CD14-positive monocyte (primary cell): ENCODE measurements around the gene NSD2. TPM values are rescaled to one million over a fixed set of nuclear protein-coding genes. Genes with fewer than 3 reads are reported as not detected.

ENCODE experiments used
- DNase-seq, 3 donors: peaks; one replicate each; pipeline ENCODE4 v3.0.0-alpha.2; 2011 to 2022
- H2AFZ ChIP-seq: 2 replicates; pipeline ENCODE4 v1.6.0; 2012; ENCODE audit warnings: mild to moderate bottlenecking, low read depth, low read length, inconsistent platforms; ENCODE audit not compliant: insufficient read depth, poor library complexity, severe bottlenecking
- H3K27ac ChIP-seq, 2 donors: 1 replicate in 1 of 2; 2 replicates in 1 of 2; pipeline ENCODE4 v1.5.1; 2012 to 2013; ENCODE audit warnings: low read length in 2 of 2, control low read depth in 1 of 2, inconsistent platforms in 1 of 2, low read depth in 1 of 2, mild to moderate bottlenecking in 1 of 2
- H3K27me3 ChIP-seq, 2 donors: one replicate each; pipeline versions ENCODE4 v1.6.0 to v1.6.1; 2011 to 2013; ENCODE audit warnings: low read length in 2 of 2; ENCODE audit not compliant: control insufficient read depth in 2 of 2, insufficient read depth in 2 of 2
- H3K36me3 ChIP-seq, 2 donors: replicated peaks in 1 of 2; 1 replicate in 1 of 2; 2 replicates in 1 of 2; pipeline versions ENCODE4 v1.5.1 to v1.6.1; 2012 to 2013; ENCODE audit warnings: low read length in 2 of 2, control low read depth in 1 of 2, inconsistent platforms in 1 of 2, mild to moderate bottlenecking in 1 of 2; ENCODE audit not compliant: insufficient read depth in 2 of 2, control insufficient read depth in 1 of 2
- H3K4me1 ChIP-seq, 2 donors: 1 replicate in 1 of 2; 2 replicates in 1 of 2; pipeline versions ENCODE4 v1.5.1 to v1.6.1; 2012 to 2013; ENCODE audit warnings: low read length in 2 of 2, control low read depth in 1 of 2, inconsistent platforms in 1 of 2, mild to moderate bottlenecking in 1 of 2, moderate library complexity in 1 of 2; ENCODE audit not compliant: insufficient read depth in 2 of 2, control insufficient read depth in 1 of 2
- H3K4me2 ChIP-seq: replicated peaks from 2 replicates; pipeline ENCODE3; 2012; ENCODE audit warnings: low read length, moderate library complexity, mild to moderate bottlenecking; ENCODE audit not compliant: poor library complexity, severe bottlenecking; ENCODE audit errors: extremely low read depth
- H3K4me3 ChIP-seq, 3 experiments: fragments of 200-600 bp in 1 of 3; sonication (generic) in 1 of 3; replicated peaks in 1 of 3; 1 replicate in 2 of 3; 2 replicates in 1 of 3; pipeline ENCODE4 v1.5.1; 2011 to 2013; ENCODE audit warnings: low read length in 3 of 3, mild to moderate bottlenecking in 3 of 3, control low read depth in 2 of 3, low read depth in 2 of 3, inconsistent platforms in 1 of 3, moderate library complexity in 1 of 3
- H3K79me2 ChIP-seq: 2 replicates; pipeline ENCODE4 v1.6.0; 2012; ENCODE audit warnings: mild to moderate bottlenecking, control low read depth, inconsistent platforms, low read length, moderate library complexity; ENCODE audit not compliant: insufficient read depth
- H3K9ac ChIP-seq: 2 replicates; pipeline ENCODE4 v1.6.0; 2017; ENCODE audit warnings: low read length, mild to moderate bottlenecking; ENCODE audit not compliant: insufficient read depth, poor library complexity, severe bottlenecking
- H3K9me3 ChIP-seq, 2 donors: replicated peaks in 1 of 2; 1 replicate in 1 of 2; 2 replicates in 1 of 2; pipeline versions ENCODE4 v1.5.1 to v1.6.1; 2012 to 2013; ENCODE audit warnings: low read length in 2 of 2, control low read depth in 1 of 2; ENCODE audit not compliant: control insufficient read depth in 1 of 2, insufficient read depth in 1 of 2
- H4K20me1 ChIP-seq: 2 replicates; pipeline ENCODE4 v1.6.0; 2012; ENCODE audit warnings: mild to moderate bottlenecking, low read length, control low read depth, moderate library complexity; ENCODE audit not compliant: insufficient read depth
- H3K27ac Mint-ChIP-seq, 7 donors: one replicate each; pipeline ENCODE4 v1.8.0; 2020; ENCODE audit warnings: mild to moderate bottlenecking in 7 of 7, mixed read lengths in 7 of 7, moderate library complexity in 6 of 7, inconsistent platforms in 2 of 7
- H3K27me3 Mint-ChIP-seq, 3 donors: one replicate each; pipeline ENCODE4 v1.8.0; 2021 to 2022; ENCODE audit warnings: low read depth in 3 of 3, mild to moderate bottlenecking in 3 of 3, mixed read lengths in 3 of 3, moderate library complexity in 3 of 3, inconsistent platforms in 1 of 3
- H3K36me3 Mint-ChIP-seq, 2 donors: one replicate each; pipeline ENCODE4 v1.8.0; 2020; ENCODE audit warnings: mixed read lengths in 2 of 2, inconsistent platforms in 1 of 2, mild to moderate bottlenecking in 1 of 2
- H3K4me1 Mint-ChIP-seq: one replicate; pipeline ENCODE4 v1.8.0; 2020; ENCODE audit warnings: mild to moderate bottlenecking, mixed read lengths
- H3K4me3 Mint-ChIP-seq, 2 donors: one replicate each; pipeline ENCODE4 v1.8.0; 2020; ENCODE audit warnings: mild to moderate bottlenecking in 2 of 2, mixed read lengths in 2 of 2, moderate library complexity in 1 of 2
- H3K9me3 Mint-ChIP-seq, 7 donors: one replicate each; pipeline ENCODE4 v1.8.0; 2020 to 2022; ENCODE audit warnings: mixed read lengths in 7 of 7, mild to moderate bottlenecking in 6 of 7, moderate library complexity in 6 of 7, inconsistent platforms in 2 of 7
- WGBS: methylation state at CpG from one replicate; pipeline ENCODE4 v1.1.5; 2013; ENCODE audit warnings: missing lambda C conversion rate; ENCODE audit not compliant: insufficient coverage; 5-methylcytosine and 5-hydroxymethylcytosine counted together
- intact Hi-C, 2 donors: fragments of 100-400 bp; cut with micrococcal nuclease; formaldehyde crosslinking; loops; one replicate each; pipeline versions ENCODE4 v1.15.0 to v1.15.1; 2023
- polyA plus RNA-seq, 3 donors: library from polyadenylated mRNA; depleted of rRNA in 1 of 3; unstranded in 2 of 3; stranded (reverse) in 1 of 3; fragments of 300-500 nt in 2 of 3; fragments of >200 nt in 1 of 3; fragmentation: Illumina TruSeq in 2 of 3; gene quantifications; 1 replicate in 2 of 3; 2 replicates in 1 of 3; pipeline ENCODE4 v1.2.3, GENCODE V29; 2012 to 2021
- TF ChIP-seq, protein P1 (sequence below): fragments of 200-600 bp; IDR thresholded peaks from one replicate; pipeline ENCODE4 v1.8.0; 2022; ENCODE audit warnings: antibody characterized with exemption, mild to moderate bottlenecking

The NSD2 gene
- polyA plus RNA-seq, 3 donors, result 1.9 to 8.7 (median 2.3) TPM

DNA sequence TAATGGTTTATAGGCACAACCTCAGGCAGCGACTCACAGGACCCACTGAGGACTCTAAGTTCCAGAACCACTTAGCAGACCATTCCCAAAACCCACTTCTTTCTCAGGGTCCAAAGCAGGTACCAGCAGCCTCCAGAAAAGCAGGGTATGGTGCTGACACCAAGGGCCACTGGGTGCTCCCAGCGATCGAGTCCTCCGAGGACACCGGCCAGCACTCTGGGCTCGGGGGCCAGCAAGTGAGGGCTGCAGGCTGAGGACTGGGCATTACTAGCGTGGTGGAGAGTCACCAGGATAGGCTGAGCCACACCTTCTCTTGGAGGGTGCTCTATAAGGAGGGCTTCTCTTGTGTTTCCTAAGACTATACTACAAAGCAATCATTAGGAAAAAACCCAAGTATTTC lies 34.5 kb upstream of the NSD2 start:
- no peak overlapping the region for H3K4me2 ChIP-seq
- intact Hi-C loops, result no loop called here
- 100% methylated on average over 5 of the region's 7 CpGs for WGBS
- no peak for DNase-seq
- peaks cover 0 to 2% (median 0%) of the 10 kb centered on the region in 7 donors for H3K9me3 Mint-ChIP-seq
- H3K36me3 ChIP-seq, result peaks cover 80 to 97% of the 10 kb centered on the region in 2 donors
- no peaks in the 10 kb centered on the region for H3K27me3 ChIP-seq
- H3K9ac ChIP-seq, result no peak overlapping the region
- peaks cover 0 to 3% (median 1%) of the 10 kb centered on the region in 3 donors for H3K27me3 Mint-ChIP-seq
- TF ChIP-seq, protein P1, sequence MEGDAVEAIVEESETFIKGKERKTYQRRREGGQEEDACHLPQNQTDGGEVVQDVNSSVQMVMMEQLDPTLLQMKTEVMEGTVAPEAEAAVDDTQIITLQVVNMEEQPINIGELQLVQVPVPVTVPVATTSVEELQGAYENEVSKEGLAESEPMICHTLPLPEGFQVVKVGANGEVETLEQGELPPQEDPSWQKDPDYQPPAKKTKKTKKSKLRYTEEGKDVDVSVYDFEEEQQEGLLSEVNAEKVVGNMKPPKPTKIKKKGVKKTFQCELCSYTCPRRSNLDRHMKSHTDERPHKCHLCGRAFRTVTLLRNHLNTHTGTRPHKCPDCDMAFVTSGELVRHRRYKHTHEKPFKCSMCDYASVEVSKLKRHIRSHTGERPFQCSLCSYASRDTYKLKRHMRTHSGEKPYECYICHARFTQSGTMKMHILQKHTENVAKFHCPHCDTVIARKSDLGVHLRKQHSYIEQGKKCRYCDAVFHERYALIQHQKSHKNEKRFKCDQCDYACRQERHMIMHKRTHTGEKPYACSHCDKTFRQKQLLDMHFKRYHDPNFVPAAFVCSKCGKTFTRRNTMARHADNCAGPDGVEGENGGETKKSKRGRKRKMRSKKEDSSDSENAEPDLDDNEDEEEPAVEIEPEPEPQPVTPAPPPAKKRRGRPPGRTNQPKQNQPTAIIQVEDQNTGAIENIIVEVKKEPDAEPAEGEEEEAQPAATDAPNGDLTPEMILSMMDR, result no peak
- H4K20me1 ChIP-seq, result no peaks in the 10 kb centered on the region
- no peaks in the 10 kb centered on the region for H3K79me2 ChIP-seq
- no peaks in the 10 kb centered on the region for H3K4me1 ChIP-seq
- no peak overlapping the region for H2AFZ ChIP-seq
- no peak overlapping the region for H3K4me3 ChIP-seq
- H3K4me3 Mint-ChIP-seq, result no peak overlapping the region
- peaks cover 79 to 93% of the 10 kb centered on the region in 2 donors for H3K36me3 Mint-ChIP-seq
- no peaks in the 10 kb centered on the region for H3K4me1 Mint-ChIP-seq
- H3K27ac ChIP-seq, result no peak overlapping the region
- no peaks in the 10 kb centered on the region for H3K9me3 ChIP-seq
- H3K27ac Mint-ChIP-seq, result no peak overlapping the region

DNA sequence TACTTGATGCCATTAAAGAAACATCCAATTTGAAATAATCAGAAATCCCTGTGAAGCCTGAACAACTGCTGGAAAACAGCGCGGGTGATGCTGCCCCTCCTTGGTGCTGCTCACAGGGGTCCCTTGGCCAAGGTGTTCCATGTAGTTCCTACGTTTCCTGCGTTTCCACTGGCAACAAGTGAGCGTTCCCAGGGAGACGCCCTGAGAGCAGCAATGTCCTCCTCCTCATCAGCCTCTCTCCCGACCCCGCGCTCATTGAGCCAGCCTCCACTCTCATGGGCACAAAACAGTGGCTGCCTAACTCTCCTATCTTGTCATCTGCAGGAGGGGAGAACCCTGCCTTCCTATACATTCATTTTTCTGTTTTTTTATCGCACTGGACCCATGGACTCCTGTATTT lies 34.1 kb upstream of the NSD2 start:
- H3K27ac Mint-ChIP-seq, result peak overlapping the region in 1 of 7 donors; percentile 24
- 100% methylated on average over 6 of the region's 10 CpGs for WGBS

More for the DNA sequence above, 34.1 kb upstream of the NSD2 start:
- Histone ChIP-seq H3K36me3 (peaks cover 78 to 97% of the 10 kb centered on the region in 2 donors), H3K4me3 (no peak overlapping the region), H3K4me1 (no peaks in the 10 kb centered on the region), H3K9ac (no peak overlapping the region), H3K27ac (no peak overlapping the region), H3K79me2 (no peaks in the 10 kb centered on the region), H3K4me2 (no peak overlapping the region), H3K27me3 (no peaks in the 10 kb centered on the region), H3K9me3 (no peaks in the 10 kb centered on the region), H4K20me1 (no peaks in the 10 kb centered on the region), H2AFZ (no peak overlapping the region)
- Mint-ChIP-seq H3K36me3 (peaks cover 81 to 93% of the 10 kb centered on the region in 2 donors), H3K4me1 (no peaks in the 10 kb centered on the region), H3K27me3 (peaks cover 0 to 3% (median 1%) of the 10 kb centered on the region in 3 donors), H3K9me3 (peaks cover 0 to 2% (median 0%) of the 10 kb centered on the region in 7 donors), H3K4me3 (no peak overlapping the region)
- DNase-seq, result no peak
- TF ChIP-seq, protein P1, result no peak
- intact Hi-C loops, result no loop called here
